ENCODE results near the gene DIAPH2. TPM values are rescaled to one million over a fixed set of nuclear protein-coding genes. Genes with fewer than 3 reads are reported as not detected.
"Not testable (repeated sequence)": the region's sequence is repeated elsewhere in the genome, so short reads cannot be mapped to it uniquely, and the experiment has no call there.

Gene DIAPH2
- total and polyA plus RNA-seq, 2 donors (not counting 1 experiment from before 2014, with no cell fraction given), result 16.8 to 18.5 TPM

DNA sequence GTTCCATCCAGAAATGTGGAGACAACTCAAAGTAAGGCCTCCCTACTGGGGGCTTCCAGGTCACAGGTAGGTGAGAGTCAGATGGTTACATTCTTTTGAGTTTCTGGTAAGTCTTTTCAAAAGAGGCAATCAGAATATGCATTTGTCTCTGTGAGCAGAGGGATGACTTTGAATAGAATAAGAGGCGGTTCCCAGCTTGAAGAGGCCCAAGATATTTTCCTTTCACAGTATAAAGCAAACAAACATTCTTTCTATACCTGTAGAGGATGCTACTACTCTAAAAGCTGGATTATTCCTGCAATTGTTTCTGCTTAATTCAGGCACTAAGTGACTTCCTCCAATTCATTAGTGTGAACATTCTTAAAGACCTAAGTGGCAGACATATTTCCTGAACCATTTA lies 44.4 kb downstream of the DIAPH2 start:
- Histone ChIP-seq H3K9ac (ENCODE audit: insufficient read depth, low read length) (no peak overlapping the region), H3K4me2 (ENCODE audit: extremely low read depth, insufficient read depth, low read length) (no peak overlapping the region), H3K79me2 (ENCODE audit: control insufficient read depth, insufficient read depth, low read length) (no peaks in the 10 kb centered on the region), H3K9me3 (ENCODE audit: control insufficient read depth, insufficient read depth, low read depth, low read length) (no peaks in the 10 kb centered on the region), H3K36me3 (ENCODE audit: control insufficient read depth, insufficient read depth, low read length) (no peaks in the 10 kb centered on the region), H3K4me3 (replicated peaks in 1 of 4; ENCODE audit: control extremely low read depth in 1 of 4, insufficient read depth in 1 of 4, low read depth in 3 of 4, low read length in 4 of 4) (no peak overlapping the region), H3K27ac (ENCODE audit: insufficient read depth, low read length) (no peak overlapping the region), H3K4me1 (ENCODE audit: control insufficient read depth, extremely low read depth, insufficient read depth, low read length) (no peaks in the 10 kb centered on the region), H3K27me3 (ENCODE audit: control insufficient read depth, insufficient read depth, low read length) (no peaks in the 10 kb centered on the region), H2AFZ (ENCODE audit: low read length) (no peak overlapping the region), H4K20me1 (ENCODE audit: control insufficient read depth, extremely low read depth, insufficient read depth, low read length) (no peaks in the 10 kb centered on the region)
- TF ChIP-seq, protein P1, sequence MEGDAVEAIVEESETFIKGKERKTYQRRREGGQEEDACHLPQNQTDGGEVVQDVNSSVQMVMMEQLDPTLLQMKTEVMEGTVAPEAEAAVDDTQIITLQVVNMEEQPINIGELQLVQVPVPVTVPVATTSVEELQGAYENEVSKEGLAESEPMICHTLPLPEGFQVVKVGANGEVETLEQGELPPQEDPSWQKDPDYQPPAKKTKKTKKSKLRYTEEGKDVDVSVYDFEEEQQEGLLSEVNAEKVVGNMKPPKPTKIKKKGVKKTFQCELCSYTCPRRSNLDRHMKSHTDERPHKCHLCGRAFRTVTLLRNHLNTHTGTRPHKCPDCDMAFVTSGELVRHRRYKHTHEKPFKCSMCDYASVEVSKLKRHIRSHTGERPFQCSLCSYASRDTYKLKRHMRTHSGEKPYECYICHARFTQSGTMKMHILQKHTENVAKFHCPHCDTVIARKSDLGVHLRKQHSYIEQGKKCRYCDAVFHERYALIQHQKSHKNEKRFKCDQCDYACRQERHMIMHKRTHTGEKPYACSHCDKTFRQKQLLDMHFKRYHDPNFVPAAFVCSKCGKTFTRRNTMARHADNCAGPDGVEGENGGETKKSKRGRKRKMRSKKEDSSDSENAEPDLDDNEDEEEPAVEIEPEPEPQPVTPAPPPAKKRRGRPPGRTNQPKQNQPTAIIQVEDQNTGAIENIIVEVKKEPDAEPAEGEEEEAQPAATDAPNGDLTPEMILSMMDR (conservative IDR thresholded peaks at IDR 0.05 in 1 of 2, IDR thresholded peaks at IDR 0.05 in 1 of 2; ENCODE audit: low read depth in 1 of 2, low read length in 2 of 2), result no peak
- no peak for TF ChIP-seq EZH2 (IDR thresholded peaks at IDR 0.05; ENCODE audit: low read length, missing control alignments)
- DNase-seq (ENCODE audit: low read depth in 2 of 2), result no peak

DNA sequence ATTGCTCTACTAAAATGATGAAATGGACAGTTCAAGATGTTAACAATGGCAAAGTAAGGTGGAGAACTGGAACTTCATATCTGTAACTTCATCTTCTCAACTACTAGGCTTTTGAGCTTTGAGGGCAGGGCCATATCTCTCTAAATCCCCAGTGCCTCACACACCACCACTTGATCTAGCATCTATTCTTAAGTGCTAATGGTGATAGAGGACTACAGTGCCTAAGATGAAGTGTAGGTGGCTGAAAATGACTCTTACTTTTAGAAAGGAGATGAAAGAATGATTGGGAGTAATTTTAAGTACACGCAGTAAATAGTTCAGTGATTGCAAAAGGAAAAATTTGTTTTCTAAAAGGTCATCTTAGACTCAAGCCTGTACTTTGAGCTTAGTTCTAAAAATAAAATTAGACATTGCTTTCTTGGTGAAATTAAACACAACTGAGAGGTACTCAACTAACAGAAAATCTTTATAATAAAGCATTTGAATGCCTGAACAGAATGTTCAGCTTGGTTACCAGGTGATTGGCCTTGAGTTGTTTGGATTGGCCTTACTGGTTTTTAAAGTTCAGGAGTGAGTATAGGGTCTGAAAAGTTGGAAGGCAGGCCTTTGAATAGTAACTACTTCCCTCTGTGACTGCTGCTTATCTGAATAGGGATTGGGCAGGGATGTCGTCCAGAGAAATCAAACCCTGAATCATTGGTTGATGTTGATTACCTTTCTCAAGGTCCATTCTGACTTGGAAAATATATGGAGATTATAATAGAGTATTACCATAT lies 45.4 kb downstream of the DIAPH2 start:
- no peaks in the 10 kb centered on the region for H3K79me2 ChIP-seq (ENCODE audit: control insufficient read depth, insufficient read depth, low read length)
- no peak overlapping the region for H3K4me2 ChIP-seq (ENCODE audit: extremely low read depth, insufficient read depth, low read length)
- no peak overlapping the region for H3K27ac ChIP-seq (ENCODE audit: insufficient read depth, low read length)
- H3K9me3 ChIP-seq (ENCODE audit: control insufficient read depth, insufficient read depth, low read depth, low read length), result no peaks in the 10 kb centered on the region
- no peak overlapping the region for H3K4me3 ChIP-seq (replicated peaks in 1 of 4; ENCODE audit: control extremely low read depth in 1 of 4, insufficient read depth in 1 of 4, low read depth in 3 of 4, low read length in 4 of 4)
- H3K4me1 ChIP-seq (ENCODE audit: control insufficient read depth, extremely low read depth, insufficient read depth, low read length), result no peaks in the 10 kb centered on the region
- no peaks in the 10 kb centered on the region for H3K36me3 ChIP-seq (ENCODE audit: control insufficient read depth, insufficient read depth, low read length)
- TF ChIP-seq EZH2 (IDR thresholded peaks at IDR 0.05; ENCODE audit: low read length, missing control alignments), result no peak
- TF ChIP-seq, protein P1 (conservative IDR thresholded peaks at IDR 0.05 in 1 of 2, IDR thresholded peaks at IDR 0.05 in 1 of 2; ENCODE audit: low read depth in 1 of 2, low read length in 2 of 2), result no peak
- no peaks in the 10 kb centered on the region for H3K27me3 ChIP-seq (ENCODE audit: control insufficient read depth, insufficient read depth, low read length)
- no peak overlapping the region for H3K9ac ChIP-seq (ENCODE audit: insufficient read depth, low read length)
- H4K20me1 ChIP-seq (ENCODE audit: control insufficient read depth, extremely low read depth, insufficient read depth, low read length), result no peaks in the 10 kb centered on the region
- H2AFZ ChIP-seq (ENCODE audit: low read length), result no peak overlapping the region
- no peak for DNase-seq (ENCODE audit: low read depth in 2 of 2)

DNA sequence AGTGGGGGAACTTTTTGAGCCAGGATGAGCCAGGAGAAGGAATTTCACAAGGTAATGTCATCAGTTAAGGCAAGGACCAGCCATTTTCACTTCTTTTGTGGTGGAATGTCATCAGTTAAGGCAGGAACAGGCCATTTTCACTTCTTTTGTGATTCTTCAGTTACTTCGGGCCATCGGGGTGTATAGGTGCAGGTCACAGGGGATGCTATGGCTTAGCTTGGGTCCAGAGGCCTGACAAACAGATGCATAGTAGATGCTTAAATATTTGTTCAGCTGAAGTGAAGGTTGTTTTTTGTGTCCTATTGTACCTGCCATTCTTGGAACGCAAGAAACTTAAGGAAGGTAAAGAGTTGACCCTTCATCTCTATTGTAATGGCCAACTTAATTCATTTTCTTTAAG lies 46.4 kb downstream of the DIAPH2 start:
- H3K36me3 ChIP-seq (ENCODE audit: control insufficient read depth, insufficient read depth, low read length); H3K79me2 ChIP-seq (ENCODE audit: control insufficient read depth, insufficient read depth, low read length); H2AFZ ChIP-seq (ENCODE audit: low read length); H3K4me2 ChIP-seq (ENCODE audit: extremely low read depth, insufficient read depth, low read length); H3K4me1 ChIP-seq (ENCODE audit: control insufficient read depth, extremely low read depth, insufficient read depth, low read length); H4K20me1 ChIP-seq (ENCODE audit: control insufficient read depth, extremely low read depth, insufficient read depth, low read length); DNase-seq (ENCODE audit: low read depth in 2 of 2); H3K27me3 ChIP-seq (ENCODE audit: control insufficient read depth, insufficient read depth, low read length); H3K4me3 ChIP-seq (replicated peaks in 1 of 4; ENCODE audit: control extremely low read depth in 1 of 4, insufficient read depth in 1 of 4, low read depth in 3 of 4, low read length in 4 of 4); H3K27ac ChIP-seq (ENCODE audit: insufficient read depth, low read length); H3K9me3 ChIP-seq (ENCODE audit: control insufficient read depth, insufficient read depth, low read depth, low read length); H3K9ac ChIP-seq (ENCODE audit: insufficient read depth, low read length): not testable (repeated sequence)

Measured in fibroblast of lung (primary cell).